Activated CD8-positive, alpha-beta memory T cell treated with anti-CD3 and anti-CD28 coated beads for 1 hour (primary cell): ENCODE data around the gene DCLK1.
"Not testable (repeated sequence)": the region's sequence is repeated elsewhere in the genome, so short reads cannot be mapped to it uniquely, and the experiment has no call there.

Experiments used
- DNase-seq, 2 donors: peaks; one replicate each; pipeline ENCODE4 v3.0.0-alpha.2; 2020; ENCODE audit warnings: low read depth in 1 of 2; ENCODE audit errors: extremely low read depth in 1 of 2

Gene DCLK1

DNA sequence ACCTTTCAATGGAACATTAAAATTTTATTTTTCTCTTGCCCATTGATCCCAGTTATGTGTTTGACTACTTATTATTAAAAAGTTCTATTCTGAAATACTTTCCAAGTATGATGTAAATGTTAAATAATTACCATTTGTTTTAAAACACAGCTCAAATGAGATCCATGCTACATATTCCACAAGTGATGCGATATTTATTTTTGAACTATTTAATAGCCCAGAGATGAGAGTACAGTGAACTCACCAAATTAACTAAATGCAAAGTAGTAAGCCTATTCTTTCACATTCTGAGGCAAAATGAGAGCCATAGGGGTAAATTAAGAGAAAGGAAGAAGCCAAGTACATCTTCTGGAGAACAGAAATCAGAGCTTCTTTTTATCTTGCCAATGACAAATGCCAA lies 1.2 kb upstream of the DCLK1 start:
- DNase-seq = no peak

DNA sequence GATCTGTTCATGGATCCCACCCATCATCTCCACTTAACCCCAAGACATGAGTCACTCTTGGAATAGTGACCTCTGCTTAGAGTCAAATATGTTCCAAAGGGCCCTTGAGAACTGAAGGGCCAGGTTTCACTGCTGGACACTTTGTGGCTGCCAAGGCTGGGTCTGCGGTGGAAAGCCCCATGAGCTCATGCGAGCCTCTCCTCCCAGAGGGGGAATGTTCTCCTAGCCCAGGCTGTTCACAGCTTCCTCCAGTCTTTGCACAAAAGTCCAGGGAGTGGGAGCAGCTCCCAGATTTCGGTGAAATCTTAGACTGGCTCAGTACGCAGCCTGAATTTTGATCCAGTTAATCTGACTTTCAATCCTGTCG lies 732 bp upstream of the DCLK1 start:
- no peak for DNase-seq

DNA sequence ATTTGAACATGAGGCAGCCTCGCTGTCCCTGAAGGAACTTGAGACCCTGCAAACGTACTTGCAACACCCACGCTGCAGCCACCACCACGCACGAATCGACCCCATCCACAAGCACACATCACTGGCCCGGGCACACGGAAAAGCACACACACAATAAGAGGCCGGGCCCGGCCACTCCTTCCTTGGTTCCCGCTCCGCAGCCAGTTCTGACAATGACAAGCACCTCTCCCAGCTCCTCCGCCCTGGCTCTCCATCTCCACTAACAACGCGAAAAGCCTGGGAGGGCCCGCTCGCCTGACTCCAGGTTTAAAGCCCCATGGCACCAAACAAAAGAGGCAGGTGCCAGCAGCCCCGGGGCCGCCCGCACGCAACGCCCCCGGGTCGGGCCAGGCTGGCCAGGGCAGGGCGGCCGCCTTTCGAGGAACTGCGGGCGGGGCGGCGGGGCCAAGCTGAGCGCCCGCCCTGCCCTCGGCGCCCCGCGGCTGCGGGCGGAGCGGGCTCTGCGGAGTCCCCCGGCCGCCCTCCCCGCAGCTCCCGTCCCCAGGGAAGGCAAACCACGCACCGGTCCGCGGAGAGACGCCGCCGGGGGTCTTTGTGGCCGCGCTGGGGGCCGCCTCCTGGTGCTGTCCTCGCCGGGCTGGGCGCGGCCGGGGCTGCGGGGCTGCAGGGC lies 495 bp downstream of the DCLK1 start:
- no peak for DNase-seq

DNA sequence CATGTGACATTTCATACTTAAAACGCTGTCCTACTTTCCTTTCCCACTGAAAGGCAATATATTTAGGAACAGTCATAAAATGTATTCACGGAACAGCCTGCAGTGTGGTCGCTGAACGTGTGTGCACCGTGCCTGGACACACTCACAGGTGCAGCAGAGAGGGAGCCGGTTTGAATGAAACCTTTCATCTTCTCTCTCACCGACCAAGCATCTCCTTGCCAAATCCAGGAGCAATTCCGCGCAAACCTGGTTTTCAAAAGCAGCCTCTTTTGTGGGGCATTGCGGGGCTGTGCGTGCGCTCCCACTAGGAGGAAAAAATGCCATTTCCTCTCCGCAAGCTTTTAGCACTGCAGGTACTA lies 1.0 kb downstream of the DCLK1 start:
- no peak for DNase-seq

DNA sequence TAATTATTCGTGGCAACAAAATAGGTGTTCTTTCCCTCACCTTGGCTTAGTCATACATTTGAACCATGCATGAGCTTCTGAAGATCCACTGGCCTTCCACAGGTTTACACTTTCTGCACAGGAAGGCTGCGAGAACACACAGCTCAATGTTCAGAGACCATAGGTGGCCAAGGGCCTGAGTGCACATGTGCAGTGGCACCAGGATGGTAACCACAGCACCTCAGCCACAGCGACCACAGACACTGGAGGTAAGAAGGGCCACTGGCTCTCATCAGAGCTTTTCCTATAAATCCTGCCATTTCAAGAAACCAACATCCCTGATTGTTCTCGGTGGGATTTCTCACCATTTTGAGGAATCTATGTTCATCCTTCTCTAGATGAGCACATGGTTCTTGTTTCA lies 1.6 kb downstream of the DCLK1 start:
- no peak for DNase-seq

DNA sequence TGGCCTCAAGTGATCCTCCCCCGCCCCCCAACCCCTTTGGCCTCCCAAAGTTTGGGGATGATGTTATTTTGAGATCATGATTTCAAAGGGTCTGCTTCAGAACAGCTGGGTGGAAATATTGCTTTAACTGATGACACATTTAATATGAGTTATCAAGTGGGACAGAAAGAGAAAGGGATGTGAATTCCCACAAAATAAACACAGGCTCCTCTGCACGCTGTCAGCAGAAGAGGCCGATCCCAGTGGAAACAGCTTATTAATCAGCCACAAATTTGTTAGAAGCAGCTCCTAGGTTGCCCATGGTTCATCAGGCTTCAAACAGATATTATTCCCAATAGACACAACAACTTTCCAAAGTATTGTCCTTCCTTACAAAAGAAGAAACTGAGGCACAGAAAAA lies 4.7 kb downstream of the DCLK1 start:
- no peak for DNase-seq

DNA sequence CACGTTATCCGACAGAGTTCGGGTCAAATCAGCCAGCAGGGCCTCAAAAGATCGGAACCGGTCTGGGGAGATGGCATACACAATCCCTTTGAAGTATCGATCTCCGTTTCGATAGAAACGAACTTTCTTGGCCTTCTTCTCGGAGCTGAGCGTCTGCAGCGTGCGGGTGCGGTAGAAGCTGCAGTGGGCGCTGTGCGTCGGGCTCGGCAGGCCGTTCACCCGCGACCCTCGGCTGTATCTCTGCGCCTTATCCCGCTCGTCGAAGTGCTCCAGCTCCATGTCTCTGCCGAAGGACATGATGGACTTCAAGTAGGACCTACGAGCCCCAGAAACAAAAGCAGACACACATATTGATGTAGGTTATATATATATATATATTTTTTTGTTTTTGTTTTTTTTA lies 5.3 kb downstream of the DCLK1 start:
- DNase-seq = no peak

DNA sequence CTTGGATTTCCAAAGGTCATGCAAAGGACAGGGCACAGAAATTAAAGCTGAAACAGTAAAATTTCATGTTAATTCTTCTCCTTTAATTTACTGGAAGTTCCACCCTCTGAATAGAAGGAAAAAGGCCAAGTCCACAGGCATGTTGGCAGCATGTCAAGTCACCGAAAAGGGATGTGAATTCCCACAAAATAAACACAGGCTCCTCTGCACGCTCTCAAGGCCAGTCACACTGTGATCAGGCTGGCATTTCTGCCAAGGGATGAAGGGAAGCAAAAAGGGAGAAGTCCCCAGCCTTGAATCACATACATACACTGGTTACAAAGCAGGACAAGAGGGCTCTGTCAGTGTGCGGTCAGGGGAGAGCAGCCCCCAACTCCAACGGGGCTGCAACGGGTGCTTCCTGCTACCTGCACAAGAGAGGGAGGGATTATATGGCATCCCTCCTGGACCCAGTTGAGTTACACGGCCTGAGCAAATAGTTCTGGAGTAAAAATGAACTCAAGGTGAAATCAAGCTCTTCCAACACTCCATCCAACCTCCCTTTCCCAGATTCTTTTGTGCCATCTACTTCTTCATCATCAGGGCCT lies 6.9 kb downstream of the DCLK1 start:
- no peak for DNase-seq

DNA sequence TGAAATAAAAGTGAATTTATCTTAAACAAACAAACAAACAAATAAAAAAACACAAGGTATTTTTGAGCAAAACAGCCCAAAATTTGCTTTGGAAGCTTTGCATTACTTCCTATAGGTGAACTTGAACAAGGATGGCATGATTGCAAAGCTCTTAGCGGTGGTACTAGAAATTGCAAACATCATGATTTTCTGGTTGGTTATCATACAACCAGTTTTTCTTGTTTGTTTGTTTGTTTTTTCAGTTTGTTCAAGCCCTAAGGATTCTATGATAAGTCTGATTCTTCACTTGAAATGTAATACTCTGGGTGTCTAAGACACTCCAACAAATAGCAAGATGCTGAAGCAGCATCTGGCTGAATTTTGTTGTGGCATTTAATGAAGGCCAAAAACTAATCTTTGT lies 15.9 kb downstream of the DCLK1 start:
- no peak for DNase-seq

DNA sequence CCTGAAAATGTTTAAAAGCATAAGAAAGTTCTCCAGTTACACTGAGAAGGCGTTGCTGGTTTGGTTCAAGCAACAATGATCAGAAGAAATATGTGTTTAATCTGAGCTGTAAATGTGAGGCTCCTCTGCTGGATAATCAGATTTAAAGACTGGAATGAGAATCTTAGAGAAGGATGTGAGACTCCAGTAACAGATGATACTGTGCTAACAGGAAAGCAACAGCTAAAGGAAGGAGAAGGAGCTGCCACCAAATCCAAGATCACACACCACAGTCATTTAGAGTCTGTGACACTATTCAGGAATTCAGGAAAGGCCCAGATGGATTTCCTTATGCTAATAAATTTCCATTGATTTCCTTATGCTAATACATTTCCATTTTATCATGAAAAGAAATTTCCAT lies 16.9 kb downstream of the DCLK1 start:
- no peak for DNase-seq

DNA sequence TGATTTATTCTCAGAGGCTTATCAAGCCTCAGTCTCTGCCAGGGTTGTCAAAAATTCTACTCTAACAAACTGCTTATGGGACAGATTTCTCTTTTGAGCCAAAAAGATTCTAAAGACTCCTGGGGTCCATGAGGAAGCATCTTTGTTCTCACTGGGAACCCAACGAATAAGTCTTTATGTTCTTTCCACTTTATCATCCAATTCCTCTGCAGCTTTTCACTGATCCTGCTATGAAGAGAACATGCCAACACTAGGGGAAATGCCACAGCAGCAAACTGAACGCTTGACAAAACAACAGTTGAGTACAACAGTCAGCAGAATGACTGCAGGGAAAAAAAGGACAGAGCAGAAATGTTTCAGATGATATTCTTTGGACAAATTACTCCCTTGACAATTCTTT lies 22.2 kb downstream of the DCLK1 start:
- no peak for DNase-seq

DNA sequence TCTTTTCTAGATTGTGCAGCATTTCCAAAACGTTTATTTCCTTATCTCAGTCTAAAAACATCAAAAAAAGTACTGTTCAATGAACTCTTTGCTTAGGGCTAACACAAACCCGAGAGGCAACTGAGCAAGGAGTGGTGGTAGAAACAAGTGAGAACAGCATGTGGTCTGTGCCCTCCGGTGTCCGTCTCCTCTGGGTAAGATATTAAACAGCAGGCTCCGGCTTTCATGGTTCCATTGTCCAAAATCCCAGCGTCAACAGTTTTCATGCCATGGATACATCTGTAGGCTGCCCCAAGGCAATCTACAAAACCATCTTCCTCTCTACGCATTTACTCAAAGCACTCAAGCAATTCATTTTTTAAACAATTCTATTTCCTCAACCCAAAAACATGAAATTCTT lies 22.8 kb downstream of the DCLK1 start:
- no peak for DNase-seq

DNA sequence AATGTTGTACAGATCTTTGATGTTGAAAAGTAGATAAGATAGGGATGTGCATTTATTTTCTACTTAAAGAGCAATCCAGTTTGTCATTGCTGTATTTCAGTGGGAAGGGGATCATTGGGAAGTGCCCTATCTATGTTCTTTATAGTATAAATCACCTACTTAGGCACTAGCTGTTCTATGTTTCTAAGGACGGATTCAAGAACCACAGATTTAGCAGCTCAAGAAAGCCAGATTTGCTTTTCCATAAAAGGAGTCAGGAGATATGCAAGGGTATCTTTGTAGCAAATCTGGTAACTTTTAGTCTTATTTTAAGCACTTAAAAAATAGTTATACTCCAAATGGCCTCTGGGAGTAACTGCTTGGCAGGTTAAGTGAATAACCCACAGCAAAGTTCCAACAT lies 23.7 kb downstream of the DCLK1 start:
- no peak for DNase-seq

DNA sequence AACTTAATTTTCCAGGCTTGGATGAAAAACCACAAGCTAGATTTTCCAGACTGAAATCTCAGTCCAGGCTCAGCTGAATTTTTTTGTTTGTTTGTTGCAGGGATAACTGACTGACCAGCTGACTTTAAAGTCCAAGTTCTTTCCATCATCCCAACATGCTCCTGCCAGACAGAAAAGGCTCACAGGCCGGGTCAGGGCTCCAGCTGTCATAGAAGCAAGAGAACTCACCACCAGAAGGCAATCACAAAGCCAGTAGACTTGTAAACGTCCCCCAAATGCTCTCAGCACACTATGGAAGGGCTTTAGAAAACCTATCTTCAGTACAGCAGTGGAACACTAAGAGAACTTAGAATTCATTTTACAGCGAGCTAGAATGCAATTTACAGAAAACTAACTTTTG lies 25.5 kb downstream of the DCLK1 start:
- DNase-seq = no peak

DNA sequence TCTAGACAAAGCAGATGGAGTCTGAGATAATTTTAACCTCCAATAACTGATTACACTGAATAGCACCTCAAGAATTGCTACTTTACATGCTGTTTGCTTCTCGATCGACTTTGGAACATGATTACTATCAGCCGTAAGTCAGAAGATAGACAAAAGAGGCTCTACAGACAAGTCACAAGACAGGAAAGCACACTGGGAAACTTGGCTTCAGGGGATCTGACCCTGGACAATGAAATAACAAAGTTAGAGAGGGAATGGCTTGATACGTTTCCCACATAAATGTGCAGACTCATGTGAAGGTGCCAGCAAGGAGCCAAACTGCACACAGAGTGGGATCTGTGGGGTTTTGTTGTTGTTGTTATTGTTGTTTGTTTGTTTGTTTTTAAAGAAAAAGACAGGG lies 28.5 kb downstream of the DCLK1 start:
- DNase-seq = no peak

DNA sequence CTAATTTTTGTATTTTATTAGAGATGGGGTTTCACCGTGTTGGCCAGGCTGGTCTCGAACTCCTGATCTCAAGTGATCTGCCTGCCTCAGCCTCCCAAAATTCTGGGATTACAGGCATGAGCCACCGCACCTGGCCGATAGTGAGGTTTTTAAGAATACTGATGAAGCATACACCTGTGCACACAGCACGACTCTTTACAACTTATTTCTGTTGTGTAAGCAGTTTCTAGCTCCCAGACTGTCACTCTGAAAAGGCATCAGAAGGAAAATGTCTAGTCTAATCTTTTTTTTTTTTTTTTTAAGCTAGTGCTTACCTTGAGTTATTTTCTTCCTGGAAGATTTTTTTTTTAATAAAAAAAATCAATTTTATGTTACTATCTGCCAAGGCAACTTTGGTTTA lies 29.3 kb downstream of the DCLK1 start:
- DNase-seq = not testable (repeated sequence)

DNA sequence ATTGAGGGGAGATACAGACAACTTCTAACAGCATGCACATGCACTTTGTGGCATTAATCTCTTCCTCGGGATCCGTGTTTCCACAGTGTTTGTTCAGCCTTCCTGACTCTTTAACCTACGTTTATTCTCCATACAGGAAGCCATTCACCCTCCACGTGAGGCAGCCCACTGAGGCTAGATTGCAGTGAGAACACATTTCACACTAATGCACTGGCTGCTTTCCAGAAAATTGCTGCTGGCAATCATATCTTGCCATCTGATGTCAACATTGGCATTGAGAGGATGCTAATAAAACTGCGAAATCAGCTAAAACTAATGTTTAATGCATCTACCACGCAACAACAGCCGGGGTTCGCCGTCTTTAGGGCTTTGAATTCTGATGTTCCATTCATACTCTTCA lies 30.0 kb downstream of the DCLK1 start:
- DNase-seq = no peak

DNA sequence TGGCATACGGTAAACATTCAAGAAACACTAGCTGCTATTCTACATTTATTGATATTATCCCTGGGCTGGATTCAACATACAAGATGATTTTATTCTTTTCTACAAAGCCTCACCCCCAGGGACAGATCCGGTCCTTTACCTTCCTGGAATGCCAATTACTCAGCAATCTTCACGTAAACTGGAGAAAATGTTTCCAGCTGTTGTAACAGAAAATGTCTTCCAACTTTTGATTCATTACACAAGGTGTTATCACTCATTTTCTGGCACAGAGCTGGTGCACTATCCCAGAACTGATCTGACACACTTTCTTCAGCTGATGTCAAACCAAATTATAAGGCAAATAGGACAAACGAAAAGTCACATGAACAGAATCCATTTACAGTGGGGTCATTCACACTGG lies 33.1 kb downstream of the DCLK1 start:
- no peak for DNase-seq

DNA sequence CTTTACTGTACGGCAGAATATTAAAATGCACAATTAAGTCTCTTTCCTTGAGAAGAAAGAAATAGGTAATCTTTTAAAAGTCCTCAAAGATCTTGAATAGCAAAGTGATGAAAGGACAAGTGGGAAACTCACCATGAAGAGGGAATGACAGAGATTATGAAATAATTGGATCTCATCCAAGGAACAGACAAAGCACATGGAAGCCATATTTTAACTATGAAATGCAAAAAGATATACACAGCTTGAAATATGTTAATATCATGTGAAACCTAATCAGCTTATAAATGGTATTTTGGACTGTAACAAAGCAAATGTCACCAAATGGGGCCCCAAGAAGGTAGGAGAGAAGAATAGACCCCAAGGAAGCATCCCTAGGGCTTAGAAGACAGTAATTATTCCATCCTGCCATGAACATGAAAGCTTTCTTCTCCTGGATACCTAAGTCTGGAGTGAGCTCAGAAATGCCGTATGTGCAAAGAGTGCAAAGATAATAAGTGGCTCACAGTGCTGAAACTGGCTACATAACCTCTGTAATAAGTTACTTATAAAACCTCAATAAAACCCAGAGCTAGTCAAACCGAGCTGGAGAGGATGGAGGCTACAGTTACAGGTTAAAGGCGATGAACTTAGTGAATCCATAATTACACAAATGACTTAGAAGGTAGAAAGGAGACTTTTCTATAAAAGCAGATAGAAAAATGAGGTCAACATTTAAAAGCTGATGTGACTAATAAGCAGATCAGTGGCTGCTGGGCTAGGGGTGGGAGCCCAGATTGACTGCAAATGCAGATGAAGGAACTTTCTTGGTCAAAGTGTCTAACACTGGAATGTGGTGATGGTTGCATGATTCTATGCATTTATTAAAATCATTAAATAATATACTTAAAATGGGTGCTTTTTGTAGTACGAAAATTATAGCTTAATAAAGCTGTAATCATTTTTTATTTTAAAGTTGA lies 34.4 kb downstream of the DCLK1 start:
- no peak for DNase-seq

DNA sequence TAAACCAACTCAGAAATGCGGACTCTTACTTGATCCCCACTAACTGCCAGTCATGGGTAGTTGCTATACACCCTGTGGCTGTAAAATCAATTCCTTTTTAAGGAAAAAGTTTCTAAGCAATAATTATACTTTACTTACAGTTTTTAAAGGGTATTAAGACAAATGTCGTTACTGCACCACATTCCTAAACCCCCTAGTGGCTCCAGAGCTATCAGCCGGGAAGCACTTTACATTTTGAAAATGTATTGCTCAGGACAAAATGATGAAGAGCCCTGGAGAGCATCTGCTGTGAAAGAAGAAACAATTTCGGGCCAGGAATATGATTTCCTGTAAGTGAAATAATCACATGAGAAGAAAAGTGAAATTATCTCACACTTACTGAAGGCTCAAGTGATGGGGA lies 36.7 kb downstream of the DCLK1 start:
- no peak for DNase-seq

DNA sequence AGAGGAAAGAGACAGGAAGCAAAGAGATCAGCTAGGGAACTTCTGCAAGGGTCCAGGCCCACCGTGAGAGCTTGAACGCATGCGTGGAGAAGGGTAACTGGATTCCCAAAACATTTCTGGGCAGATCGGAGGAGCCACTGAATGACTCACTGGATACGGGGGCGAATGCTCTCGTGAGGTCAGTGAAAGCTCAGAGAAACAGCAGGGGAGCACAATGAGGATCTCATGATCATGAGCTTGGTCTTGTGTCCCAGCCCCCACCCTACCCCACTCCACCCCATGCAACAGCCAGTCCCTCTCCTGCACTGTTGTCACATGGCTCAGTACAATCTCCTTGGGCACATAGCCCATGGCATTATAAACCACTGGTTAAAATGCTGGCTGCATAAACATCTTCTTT lies 40.6 kb downstream of the DCLK1 start:
- no peak for DNase-seq

DNA sequence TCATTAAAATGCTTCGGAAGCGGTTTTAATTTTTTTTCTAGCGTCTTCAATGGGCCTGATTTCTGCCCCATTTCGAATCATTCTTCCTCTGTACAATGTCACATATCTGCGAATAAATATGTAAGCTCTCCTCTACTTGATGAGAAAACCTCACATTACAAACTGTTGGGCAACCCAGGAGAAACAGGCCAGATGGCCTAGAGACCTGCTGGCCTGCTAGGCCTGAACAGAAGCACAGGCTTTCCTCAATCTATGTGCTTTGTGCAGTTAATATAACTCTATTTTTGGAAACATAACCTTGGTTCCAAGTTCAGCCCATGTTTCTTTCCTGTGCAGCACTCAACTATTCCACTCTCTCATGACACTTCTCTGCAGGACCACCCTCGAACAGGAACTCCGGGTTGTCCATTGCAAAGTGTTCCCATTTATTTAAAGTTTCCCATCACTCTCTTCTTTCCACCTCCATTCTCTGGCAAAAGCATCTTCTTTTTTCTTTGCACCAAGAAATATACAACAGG lies 42.0 kb downstream of the DCLK1 start:
- DNase-seq = no peak
